Ishikawa (cell line): ENCODE measurements around the gene PPP3R1.

ENCODE experiments used
- CEBPB ChIP-seq: IDR thresholded peaks from 2 replicates; pipeline ENCODE4 v1.6.1; 2012
- CREB1 ChIP-seq: IDR thresholded peaks from 2 replicates; pipeline ENCODE4 v1.6.1; 2012; ENCODE audit warnings: low read depth
- EGR1 ChIP-seq: IDR thresholded peaks from 2 replicates; pipeline ENCODE4 v1.6.1; 2012
- EP300 ChIP-seq: IDR thresholded peaks from 2 replicates; pipeline ENCODE4 v1.6.1; 2012; ENCODE audit warnings: borderline replicate concordance
- FOXM1 ChIP-seq: IDR thresholded peaks from 2 replicates; pipeline ENCODE4 v1.6.1; 2012; ENCODE audit warnings: low read depth, borderline replicate concordance
- NFIC ChIP-seq: IDR thresholded peaks from 2 replicates; pipeline ENCODE4 v1.6.1; 2012
- RAD21 ChIP-seq: IDR thresholded peaks from 2 replicates; pipeline ENCODE4 v1.6.1; 2012; ENCODE audit warnings: low read depth
- TAF1 ChIP-seq: IDR thresholded peaks from 2 replicates; pipeline ENCODE4 v1.6.1; 2012; ENCODE audit warnings: low read depth, mild to moderate bottlenecking
- TCF12 ChIP-seq: IDR thresholded peaks from 2 replicates; pipeline ENCODE4 v1.6.1; 2012; ENCODE audit warnings: low read depth
- TEAD4 ChIP-seq: IDR thresholded peaks from 2 replicates; pipeline ENCODE4 v1.6.1; 2012
- YY1 ChIP-seq: IDR thresholded peaks from 2 replicates; pipeline ENCODE4 v1.6.1; 2012; ENCODE audit warnings: low read depth
- ZBTB7A ChIP-seq: IDR thresholded peaks from 2 replicates; pipeline ENCODE4 v1.6.1; 2012; ENCODE audit warnings: low read depth
- TF ChIP-seq, protein P1 (sequence below): IDR thresholded peaks from 2 replicates; pipeline ENCODE4 v1.6.1; 2012
- TF ChIP-seq, protein P2 (sequence below): IDR thresholded peaks from 2 replicates; pipeline ENCODE4 v1.6.1; 2012
- TF ChIP-seq, protein P3 (sequence below): IDR thresholded peaks from 2 replicates; pipeline ENCODE4 v1.6.1; 2012; ENCODE audit warnings: low read depth, mild to moderate bottlenecking

PPP3R1 gene

DNA sequence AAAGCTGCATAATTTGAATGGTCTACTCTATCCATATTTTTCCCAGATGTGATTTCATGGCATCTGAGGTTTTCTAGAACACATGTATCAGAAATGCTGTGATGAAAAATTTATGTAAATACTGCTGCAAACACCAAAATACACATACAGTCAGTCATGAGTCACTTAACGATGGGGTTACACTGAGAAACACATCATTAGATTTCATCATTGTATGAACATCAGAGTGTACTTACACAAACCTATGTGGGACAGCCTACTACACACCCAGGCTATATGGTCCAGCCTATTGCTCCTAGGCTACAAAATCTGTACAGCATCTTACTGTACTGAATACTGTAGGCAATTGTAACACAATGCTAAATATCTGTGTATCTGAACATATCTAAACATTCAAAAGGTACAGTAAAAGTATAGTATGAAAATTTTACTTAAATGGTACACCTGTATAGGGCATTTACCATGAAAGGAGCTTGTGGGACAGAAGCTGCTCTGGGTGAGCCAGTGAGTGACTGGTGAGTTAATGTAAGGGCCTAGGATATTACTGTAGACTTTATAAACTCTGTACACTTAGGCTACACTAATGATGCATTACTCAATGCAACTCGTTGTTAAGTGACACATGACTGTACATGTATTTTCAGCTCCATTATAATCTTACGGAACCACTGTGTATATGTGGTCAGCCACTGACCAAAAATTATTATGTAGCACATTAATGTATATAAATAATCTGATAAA, 61.2 kb downstream of the PPP3R1 start:
- TF ChIP-seq FOXM1 (no peak), YY1 (no peak), EGR1 (no peak), CEBPB (no peak), ZBTB7A (no peak), TAF1 (no peak), RAD21 (no peak), NFIC (no peak), CREB1 (no peak), TEAD4 (no peak), TCF12 (no peak), EP300 (no peak)
- TF ChIP-seq, protein P1, sequence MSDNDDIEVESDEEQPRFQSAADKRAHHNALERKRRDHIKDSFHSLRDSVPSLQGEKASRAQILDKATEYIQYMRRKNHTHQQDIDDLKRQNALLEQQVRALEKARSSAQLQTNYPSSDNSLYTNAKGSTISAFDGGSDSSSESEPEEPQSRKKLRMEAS = no peak
- TF ChIP-seq, protein P2, sequence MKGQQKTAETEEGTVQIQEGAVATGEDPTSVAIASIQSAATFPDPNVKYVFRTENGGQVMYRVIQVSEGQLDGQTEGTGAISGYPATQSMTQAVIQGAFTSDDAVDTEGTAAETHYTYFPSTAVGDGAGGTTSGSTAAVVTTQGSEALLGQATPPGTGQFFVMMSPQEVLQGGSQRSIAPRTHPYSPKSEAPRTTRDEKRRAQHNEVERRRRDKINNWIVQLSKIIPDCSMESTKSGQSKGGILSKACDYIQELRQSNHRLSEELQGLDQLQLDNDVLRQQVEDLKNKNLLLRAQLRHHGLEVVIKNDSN = no peak
- TF ChIP-seq, protein P3, sequence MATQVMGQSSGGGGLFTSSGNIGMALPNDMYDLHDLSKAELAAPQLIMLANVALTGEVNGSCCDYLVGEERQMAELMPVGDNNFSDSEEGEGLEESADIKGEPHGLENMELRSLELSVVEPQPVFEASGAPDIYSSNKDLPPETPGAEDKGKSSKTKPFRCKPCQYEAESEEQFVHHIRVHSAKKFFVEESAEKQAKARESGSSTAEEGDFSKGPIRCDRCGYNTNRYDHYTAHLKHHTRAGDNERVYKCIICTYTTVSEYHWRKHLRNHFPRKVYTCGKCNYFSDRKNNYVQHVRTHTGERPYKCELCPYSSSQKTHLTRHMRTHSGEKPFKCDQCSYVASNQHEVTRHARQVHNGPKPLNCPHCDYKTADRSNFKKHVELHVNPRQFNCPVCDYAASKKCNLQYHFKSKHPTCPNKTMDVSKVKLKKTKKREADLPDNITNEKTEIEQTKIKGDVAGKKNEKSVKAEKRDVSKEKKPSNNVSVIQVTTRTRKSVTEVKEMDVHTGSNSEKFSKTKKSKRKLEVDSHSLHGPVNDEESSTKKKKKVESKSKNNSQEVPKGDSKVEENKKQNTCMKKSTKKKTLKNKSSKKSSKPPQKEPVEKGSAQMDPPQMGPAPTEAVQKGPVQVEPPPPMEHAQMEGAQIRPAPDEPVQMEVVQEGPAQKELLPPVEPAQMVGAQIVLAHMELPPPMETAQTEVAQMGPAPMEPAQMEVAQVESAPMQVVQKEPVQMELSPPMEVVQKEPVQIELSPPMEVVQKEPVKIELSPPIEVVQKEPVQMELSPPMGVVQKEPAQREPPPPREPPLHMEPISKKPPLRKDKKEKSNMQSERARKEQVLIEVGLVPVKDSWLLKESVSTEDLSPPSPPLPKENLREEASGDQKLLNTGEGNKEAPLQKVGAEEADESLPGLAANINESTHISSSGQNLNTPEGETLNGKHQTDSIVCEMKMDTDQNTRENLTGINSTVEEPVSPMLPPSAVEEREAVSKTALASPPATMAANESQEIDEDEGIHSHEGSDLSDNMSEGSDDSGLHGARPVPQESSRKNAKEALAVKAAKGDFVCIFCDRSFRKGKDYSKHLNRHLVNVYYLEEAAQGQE = no peak

DNA sequence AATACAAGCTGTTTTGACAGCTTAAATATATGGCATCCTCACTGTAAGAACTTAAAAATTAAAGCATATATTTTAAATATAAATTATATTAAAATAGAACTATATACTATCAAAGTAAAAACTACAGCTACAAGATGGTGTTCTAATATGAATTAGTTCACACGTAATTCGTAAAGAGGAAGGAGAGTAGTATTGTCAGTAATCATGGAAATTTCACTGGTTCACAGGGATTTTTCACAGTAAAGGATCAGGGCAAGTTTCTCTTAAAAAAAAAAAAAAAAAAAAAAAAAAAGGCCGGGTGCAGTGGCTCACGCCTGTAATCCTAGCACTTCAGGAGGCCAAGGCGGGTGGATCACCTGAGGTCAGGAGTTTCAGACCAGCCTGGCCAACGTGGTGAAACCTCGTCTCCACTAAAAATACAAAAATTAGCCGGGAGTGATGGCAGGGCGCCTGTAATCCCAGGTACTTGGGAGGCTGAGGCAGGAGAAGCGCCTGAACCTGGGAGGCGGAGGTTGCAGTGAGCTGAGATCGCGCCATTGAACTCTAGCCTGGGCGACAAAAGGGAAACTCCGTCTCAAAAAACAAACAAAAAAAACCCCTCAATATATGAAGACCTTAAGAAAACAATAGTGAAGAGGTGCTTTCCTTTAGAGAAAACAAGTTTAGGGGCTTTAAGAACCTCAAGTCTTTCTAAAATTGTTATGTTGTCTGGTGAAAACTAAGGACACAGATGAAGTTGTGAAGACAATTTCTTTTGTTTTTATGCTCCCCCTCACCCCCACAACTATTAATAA, 62.1 kb downstream of the PPP3R1 start:
- TF ChIP-seq, protein P3 = no peak
- TF ChIP-seq TCF12 = no peak
- TF ChIP-seq, protein P1 = no peak
- TF ChIP-seq, protein P2 = no peak
- TF ChIP-seq RAD21 = no peak
- no peak for TF ChIP-seq ZBTB7A
- TF ChIP-seq FOXM1 = no peak
- TF ChIP-seq NFIC = no peak
- TF ChIP-seq TAF1 = no peak
- TF ChIP-seq TEAD4 = no peak
- TF ChIP-seq EP300 = no peak
- TF ChIP-seq EGR1 = no peak
- TF ChIP-seq CEBPB = no peak
- no peak for TF ChIP-seq YY1
- TF ChIP-seq CREB1 = no peak

DNA sequence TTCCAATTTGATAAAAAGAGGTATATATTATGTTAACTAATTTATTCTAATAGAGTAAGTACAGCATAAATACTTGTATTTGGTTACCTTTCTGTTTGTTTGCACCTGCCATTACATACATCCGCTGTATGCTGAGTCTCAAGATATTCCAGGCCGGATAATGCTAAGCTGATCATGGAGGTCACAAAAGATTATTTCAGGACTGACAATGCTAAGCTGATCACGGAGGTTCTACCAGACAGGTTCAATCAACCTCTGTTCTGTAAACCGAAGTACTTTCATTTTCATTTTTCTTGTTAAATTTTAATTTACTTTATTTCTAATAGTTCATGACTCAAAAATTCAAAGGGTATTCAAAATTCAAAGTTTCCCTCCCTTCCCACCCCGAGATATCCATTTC, 63.5 kb downstream of the PPP3R1 start:
- no peak for TF ChIP-seq TEAD4
- TF ChIP-seq FOXM1 = no peak
- no peak for TF ChIP-seq TAF1
- no peak for TF ChIP-seq TCF12
- TF ChIP-seq EGR1 = no peak
- no peak for TF ChIP-seq RAD21
- TF ChIP-seq NFIC = no peak
- TF ChIP-seq EP300 = no peak
- no peak for TF ChIP-seq ZBTB7A
- TF ChIP-seq, protein P1 = no peak
- no peak for TF ChIP-seq CREB1
- no peak for TF ChIP-seq CEBPB
- TF ChIP-seq YY1 = no peak
- TF ChIP-seq, protein P2 = no peak
- TF ChIP-seq, protein P3 = no peak
